ENCODE measurements around the gene STT3A.

GRCh38 chr11:125623064-125623463 lies 30.4 kb downstream of the STT3A start:
- TF ChIP-seq CTCF (IDR thresholded peaks at IDR 0.05) (no peak), POLR2A (IDR thresholded peaks at IDR 0.05) (no peak)

Measured in thyroid gland (tissue), 4 donors.